Stimulated activated effector memory CD8-positive, alpha-beta T cell treated with anti-CD3 and anti-CD28 coated beads, Interleukin-12 subunit alpha, Interleukin-12 subunit beta, amount 100 ng/mL, for 72 hours (primary cell): Measurements from ENCODE around the gene VEZT.
"Not testable (repeated sequence)": the region's sequence is repeated elsewhere in the genome, so short reads cannot be mapped to it uniquely, and the experiment has no call there.

Experiments used
- ATAC-seq: fragments of 150-1000 bp; cut with Tn5 transposase; 2 replicates; pipeline ENCODE4 v1.10.0; 2021
- DNase-seq, 2 donors: peaks; one replicate each; pipeline ENCODE4 v3.0.0; 2021 to 2022; ENCODE audit warnings: low spot score in 2 of 2
- H3K27ac Mint-ChIP-seq: one replicate; pipeline ENCODE4 v1.8.0; 2022; ENCODE audit warnings: mild to moderate bottlenecking, mixed read lengths
- H3K36me3 Mint-ChIP-seq: one replicate; pipeline ENCODE4 v1.8.0; 2022; ENCODE audit warnings: mild to moderate bottlenecking, mixed read lengths
- H3K4me1 Mint-ChIP-seq: one replicate; pipeline ENCODE4 v1.8.0; 2022; ENCODE audit warnings: mixed read lengths
- H3K4me3 Mint-ChIP-seq: one replicate; pipeline ENCODE4 v1.8.0; 2022; ENCODE audit warnings: mild to moderate bottlenecking, mixed read lengths
- H3K9me3 Mint-ChIP-seq: one replicate; pipeline ENCODE4 v1.8.0; 2022; ENCODE audit warnings: mixed read lengths

VEZT gene

GRCh38 chr12:95191060-95191696 lies 26.4 kb upstream of the VEZT start:
- no peaks in the 10 kb centered on the region for H3K36me3 Mint-ChIP-seq
- H3K4me3 Mint-ChIP-seq: no peak overlapping the region
- no peaks in the 10 kb centered on the region for H3K4me1 Mint-ChIP-seq
- H3K27ac Mint-ChIP-seq: no peak overlapping the region
- no peak for DNase-seq
- ATAC-seq: no peak
- H3K9me3 Mint-ChIP-seq: no peaks in the 10 kb centered on the region

- Mint-ChIP-seq H3K9me3 (no peaks in the 10 kb centered on the region), H3K27ac (no peak overlapping the region)
Observed at GRCh38 chr12:95192271-95192670, 25.3 kb upstream of the VEZT start.

GRCh38 chr12:95193139-95193538 lies 24.5 kb upstream of the VEZT start:
- Mint-ChIP-seq H3K4me1 (no peaks in the 10 kb centered on the region), H3K36me3 (no peaks in the 10 kb centered on the region), H3K4me3 (no peak overlapping the region), H3K9me3 (no peaks in the 10 kb centered on the region), H3K27ac (no peak overlapping the region)
- DNase-seq (no peak), ATAC-seq (no peak)

More at GRCh38 chr12:95192271-95192670, 25.3 kb upstream of the VEZT start:
- H3K36me3 Mint-ChIP-seq: no peaks in the 10 kb centered on the region
- DNase-seq (no peak), ATAC-seq (no peak)
- no peak overlapping the region for H3K4me3 Mint-ChIP-seq
- no peaks in the 10 kb centered on the region for H3K4me1 Mint-ChIP-seq

- Mint-ChIP-seq H3K36me3 (no peaks in the 10 kb centered on the region), H3K9me3 (no peaks in the 10 kb centered on the region)
- ATAC-seq: no peak
Observed at GRCh38 chr12:95195122-95195521, 22.5 kb upstream of the VEZT start.

GRCh38 chr12:95196875-95197569 lies 20.6 kb upstream of the VEZT start:
- not testable (repeated sequence) for ATAC-seq, H3K4me3 Mint-ChIP-seq, H3K9me3 Mint-ChIP-seq, H3K4me1 Mint-ChIP-seq, DNase-seq, H3K36me3 Mint-ChIP-seq, H3K27ac Mint-ChIP-seq

More at GRCh38 chr12:95195122-95195521, 22.5 kb upstream of the VEZT start:
- Mint-ChIP-seq H3K4me3 (no peak overlapping the region), H3K27ac (no peak overlapping the region), H3K4me1 (no peaks in the 10 kb centered on the region)
- no peak for DNase-seq

- DNase-seq (no peak), ATAC-seq (no peak)
- Mint-ChIP-seq H3K4me1 (no peaks in the 10 kb centered on the region), H3K27ac (no peak overlapping the region), H3K36me3 (no peaks in the 10 kb centered on the region), H3K4me3 (no peak overlapping the region), H3K9me3 (no peaks in the 10 kb centered on the region)
Observed at GRCh38 chr12:95197636-95198035, 20.0 kb upstream of the VEZT start.

GRCh38 chr12:95198914-95199313 lies 18.7 kb upstream of the VEZT start:
- no peak for DNase-seq
- no peak overlapping the region for H3K4me3 Mint-ChIP-seq
- ATAC-seq: no peak
- H3K4me1 Mint-ChIP-seq: no peaks in the 10 kb centered on the region
- no peaks in the 10 kb centered on the region for H3K36me3 Mint-ChIP-seq
- H3K27ac Mint-ChIP-seq: no peak overlapping the region
- no peaks in the 10 kb centered on the region for H3K9me3 Mint-ChIP-seq

- no peaks in the 10 kb centered on the region for H3K9me3 Mint-ChIP-seq
- peak overlapping the region; percentile 11 for H3K27ac Mint-ChIP-seq
- peaks cover 6% of the 10 kb centered on the region for H3K4me1 Mint-ChIP-seq
- DNase-seq (no peak), ATAC-seq (no peak)
- H3K4me3 Mint-ChIP-seq: no peak overlapping the region
- no peaks in the 10 kb centered on the region for H3K36me3 Mint-ChIP-seq
Observed at GRCh38 chr12:95200128-95200894, 17.3 kb upstream of the VEZT start.

GRCh38 chr12:95201056-95201670 lies 16.4 kb upstream of the VEZT start:
- H3K9me3 Mint-ChIP-seq: no peaks in the 10 kb centered on the region
- DNase-seq: no peak
- peak overlapping the region; percentile 11 for H3K27ac Mint-ChIP-seq
- peaks cover 6% of the 10 kb centered on the region for H3K4me1 Mint-ChIP-seq
- no peak for ATAC-seq
- H3K36me3 Mint-ChIP-seq: no peaks in the 10 kb centered on the region
- H3K4me3 Mint-ChIP-seq: no peak overlapping the region

GRCh38 chr12:95202691-95203486 lies 14.7 kb upstream of the VEZT start:
- H3K9me3 Mint-ChIP-seq: no peaks in the 10 kb centered on the region
- ATAC-seq (no peak), DNase-seq (no peak)
- peaks cover 6% of the 10 kb centered on the region for H3K4me1 Mint-ChIP-seq
- H3K27ac Mint-ChIP-seq: no peak overlapping the region
- H3K4me3 Mint-ChIP-seq: no peak overlapping the region
- no peaks in the 10 kb centered on the region for H3K36me3 Mint-ChIP-seq

GRCh38 chr12:95203487-95204030 lies 14.0 kb upstream of the VEZT start:
- peaks cover 6% of the 10 kb centered on the region for H3K4me1 Mint-ChIP-seq
- no peak overlapping the region for H3K27ac Mint-ChIP-seq
- no peak overlapping the region for H3K4me3 Mint-ChIP-seq
- DNase-seq (no peak), ATAC-seq (no peak)
- no peaks in the 10 kb centered on the region for H3K9me3 Mint-ChIP-seq
- no peaks in the 10 kb centered on the region for H3K36me3 Mint-ChIP-seq

- no peak overlapping the region for H3K4me3 Mint-ChIP-seq
- peaks cover 6% of the 10 kb centered on the region for H3K4me1 Mint-ChIP-seq
- no peaks in the 10 kb centered on the region for H3K36me3 Mint-ChIP-seq
- ATAC-seq (peak; percentile 28), DNase-seq (no peak)
- no peaks in the 10 kb centered on the region for H3K9me3 Mint-ChIP-seq
- no peak overlapping the region for H3K27ac Mint-ChIP-seq
Observed at GRCh38 chr12:95204141-95204866, 13.3 kb upstream of the VEZT start.

- Mint-ChIP-seq H3K4me3 (no peak overlapping the region), H3K36me3 (no peaks in the 10 kb centered on the region), H3K27ac (no peak overlapping the region), H3K4me1 (peaks cover 6% of the 10 kb centered on the region), H3K9me3 (no peaks in the 10 kb centered on the region)
- DNase-seq (no peak), ATAC-seq (no peak)
Observed at GRCh38 chr12:95205016-95205624, 12.5 kb upstream of the VEZT start.

GRCh38 chr12:95205685-95206084 lies 11.9 kb upstream of the VEZT start:
- Mint-ChIP-seq H3K4me1 (peaks cover 6% of the 10 kb centered on the region), H3K36me3 (no peaks in the 10 kb centered on the region), H3K27ac (no peak overlapping the region), H3K4me3 (no peak overlapping the region), H3K9me3 (no peaks in the 10 kb centered on the region)
- DNase-seq (no peak), ATAC-seq (no peak)
